Embryonic facial prominence (tissue), 1 donor: ENCODE measurements around the gene LEMD3.

ENCODE experiments used
- DNase-seq: peaks from one replicate; pipeline ENCODE4 v3.0.0-alpha.2; 2016; ENCODE audit errors: extremely low spot score

LEMD3 gene

GRCh38 chr12:65170209-65170881 is 962 bp downstream of the LEMD3 start:
- peak; percentile 13 for DNase-seq

- no peak for DNase-seq
Observed at GRCh38 chr12:65171073-65171472, 1.7 kb downstream of the LEMD3 start.

GRCh38 chr12:65171870-65172269 is 2.5 kb downstream of the LEMD3 start:
- DNase-seq, result no peak

- no peak for DNase-seq
Observed at GRCh38 chr12:65175385-65175784, 6.0 kb downstream of the LEMD3 start.

GRCh38 chr12:65182012-65182739 is 12.8 kb downstream of the LEMD3 start:
- DNase-seq, result no peak

- DNase-seq, result no peak
Observed at GRCh38 chr12:65184176-65184857, 14.9 kb downstream of the LEMD3 start.

- no peak for DNase-seq
Observed at GRCh38 chr12:65184858-65185229, 15.5 kb downstream of the LEMD3 start.

GRCh38 chr12:65187665-65188064 is 18.3 kb downstream of the LEMD3 start:
- no peak for DNase-seq

- DNase-seq, result no peak
Observed at GRCh38 chr12:65188179-65188701, 18.9 kb downstream of the LEMD3 start.

GRCh38 chr12:65189028-65189718 is 19.8 kb downstream of the LEMD3 start:
- DNase-seq, result no peak

- DNase-seq, result no peak
Observed at GRCh38 chr12:65192963-65193516, 23.7 kb downstream of the LEMD3 start.

- DNase-seq, result no peak
Observed at GRCh38 chr12:65194949-65195348, 25.6 kb downstream of the LEMD3 start.

GRCh38 chr12:65195387-65196055 is 26.1 kb downstream of the LEMD3 start:
- DNase-seq, result no peak

- no peak for DNase-seq
Observed at GRCh38 chr12:65196762-65197567, 27.6 kb downstream of the LEMD3 start.

GRCh38 chr12:65199604-65200003 is 30.2 kb downstream of the LEMD3 start:
- DNase-seq, result no peak

GRCh38 chr12:65200007-65200665 is 30.8 kb downstream of the LEMD3 start:
- DNase-seq, result no peak

GRCh38 chr12:65203376-65203775 is 34.0 kb downstream of the LEMD3 start:
- no peak for DNase-seq

GRCh38 chr12:65204886-65205525 is 35.6 kb downstream of the LEMD3 start:
- no peak for DNase-seq

GRCh38 chr12:65205886-65206285 is 36.5 kb downstream of the LEMD3 start:
- no peak for DNase-seq
